GM12891 (cell line): ENCODE measurements around the gene RIC8A.
"Not testable (repeated sequence)": the region's sequence is repeated elsewhere in the genome, so short reads cannot be mapped to it uniquely, and the experiment has no call there.

Experiments
- PAX5 ChIP-seq: IDR thresholded peaks from 2 replicates; pipeline ENCODE4 v1.6.1; 2011; ENCODE audit warnings: low read length, moderate library complexity, mild to moderate bottlenecking; ENCODE audit not compliant: insufficient read depth, severe bottlenecking
- POLR2A ChIP-seq: IDR thresholded peaks from 2 replicates; pipeline ENCODE4 v1.6.1; 2011; ENCODE audit warnings: low read depth, low read length, control low read depth
- POLR2AphosphoS5 ChIP-seq: IDR thresholded peaks from 2 replicates; pipeline ENCODE4 v1.6.1; 2011; ENCODE audit warnings: low read depth, low read length, control low read depth
- SPI1 ChIP-seq: IDR thresholded peaks from 2 replicates; pipeline ENCODE4 v1.6.1; 2011; ENCODE audit warnings: low read depth, low read length, control low read depth
- TAF1 ChIP-seq: IDR thresholded peaks from 2 replicates; pipeline ENCODE4 v1.6.1; 2011; ENCODE audit warnings: low read depth, low read length, control low read depth

DNA sequence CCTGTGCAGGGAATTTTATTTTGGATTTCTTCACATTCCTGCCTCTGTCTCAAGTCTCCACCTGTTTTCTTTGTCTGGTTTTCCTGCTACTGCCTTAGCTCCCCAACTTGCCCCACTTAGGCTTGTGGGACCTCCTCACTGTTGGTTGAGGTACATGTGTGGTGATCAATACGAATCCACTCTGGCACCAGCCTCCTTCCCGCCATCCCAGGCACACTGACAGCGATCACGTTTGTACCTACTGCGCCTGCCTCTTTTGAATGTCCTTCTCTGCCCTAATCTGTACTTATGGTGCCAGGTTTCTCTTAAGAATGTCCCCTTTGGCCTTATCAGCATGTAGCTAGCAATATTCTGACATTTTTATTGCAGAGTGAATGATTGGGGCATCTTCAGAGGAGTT, 17.0 kb upstream of the RIC8A start:
- TF ChIP-seq POLR2AphosphoS5, POLR2A, TAF1, PAX5, SPI1: not testable (repeated sequence)
